WTC11 (cell line): ENCODE results near the gene MCFD2. TPM values are rescaled to one million over a fixed set of nuclear protein-coding genes. Genes with fewer than 3 reads are reported as not detected.

ENCODE experiments used
- ATAC-seq: fragments of 200-7000 bp; cut with Tn5 transposase; 2 replicates; pipeline ENCODE4 v1.10.0; 2021; ENCODE audit warnings: mild to moderate bottlenecking, moderate library complexity
- CTCF ChIA-PET: fragments of 300-600 bp; sonication (Branson Sonifier 250); formaldehyde crosslinking; loops from one replicate; lab custom pipeline; 2021; ENCODE audit warnings: antibody characterized with exemption; lab: Charles Lee
- POLR2A ChIA-PET: fragments of 350-600 bp; sonication (Branson Sonifier 250); formaldehyde crosslinking; loops from one replicate; lab custom pipeline; 2021; ENCODE audit warnings: antibody characterized with exemption; lab: Charles Lee
- DNase-seq: peaks from one replicate; pipeline ENCODE4 v3.0.0; 2021; ENCODE audit warnings: low spot score
- H3K27ac Mint-ChIP-seq: 2 replicates; pipeline ENCODE4 v1.8.0; 2021; ENCODE audit warnings: mixed read lengths
- H3K27me3 Mint-ChIP-seq: 2 replicates; pipeline ENCODE4 v1.8.0; 2021; ENCODE audit warnings: low read depth, mild to moderate bottlenecking, moderate library complexity, mixed read lengths
- H3K36me3 Mint-ChIP-seq: 2 replicates; pipeline ENCODE4 v1.8.0; 2021; ENCODE audit warnings: mixed read lengths
- H3K4me1 Mint-ChIP-seq: 2 replicates; pipeline ENCODE4 v1.8.0; 2022; ENCODE audit warnings: mixed read lengths
- H3K4me3 Mint-ChIP-seq: 2 replicates; pipeline ENCODE4 v1.8.0; 2021; ENCODE audit warnings: mild to moderate bottlenecking, moderate library complexity, mixed read lengths
- H3K9me3 Mint-ChIP-seq: 2 replicates; pipeline ENCODE4 v1.8.0; 2021; ENCODE audit warnings: mixed read lengths
- ETV6 ChIP-seq: sonication (generic); formaldehyde crosslinking; IDR thresholded peaks from 2 replicates; pipeline ENCODE4 v1.8.1; 2022; ENCODE audit warnings: mild to moderate bottlenecking, missing genetic modification reagents
- FOXK1 ChIP-seq: sonication (generic); formaldehyde crosslinking; IDR thresholded peaks from 2 replicates; pipeline ENCODE4 v1.8.0; 2022; ENCODE audit warnings: mild to moderate bottlenecking, moderate library complexity, missing genetic modification reagents
- FOXP4 ChIP-seq: sonication (generic); formaldehyde crosslinking; IDR thresholded peaks from 2 replicates; pipeline ENCODE4 v1.8.0; 2022; ENCODE audit warnings: mild to moderate bottlenecking, missing genetic modification reagents
- GRHL2 ChIP-seq: fragments of 250-450 bp; sonication (Bioruptor Pico); IDR thresholded peaks from 2 replicates; pipeline ENCODE4 v1.8.0; 2022; ENCODE audit warnings: mild to moderate bottlenecking, moderate library complexity; ENCODE audit not compliant: insufficient replicate concordance, severe bottlenecking
- GTF2I ChIP-seq: fragments of 250-450 bp; sonication (Bioruptor Pico); conservative IDR thresholded peaks from 2 replicates; pipeline ENCODE4 v1.4.0; 2021; ENCODE audit warnings: mild to moderate bottlenecking
- JAZF1 ChIP-seq: fragments of 250-450 bp; sonication (Bioruptor Pico); IDR thresholded peaks from 2 replicates; pipeline ENCODE4 v1.9.0; 2021; ENCODE audit warnings: moderate library complexity, mild to moderate bottlenecking, inconsistent platforms
- MAX ChIP-seq: sonication (generic); formaldehyde crosslinking; IDR thresholded peaks from 2 replicates; pipeline ENCODE4 v1.8.0; 2022; ENCODE audit warnings: mild to moderate bottlenecking, missing genetic modification reagents
- MYBL2 ChIP-seq: sonication (generic); formaldehyde crosslinking; IDR thresholded peaks from 2 replicates; pipeline ENCODE4 v1.8.1; 2023; ENCODE audit warnings: mild to moderate bottlenecking, moderate library complexity, missing genetic modification reagents
- NR2C2 ChIP-seq: sonication (generic); formaldehyde crosslinking; IDR thresholded peaks from 2 replicates; pipeline ENCODE4 v1.8.0; 2022; ENCODE audit warnings: mild to moderate bottlenecking, missing genetic modification reagents
- PREB ChIP-seq: sonication (generic); formaldehyde crosslinking; IDR thresholded peaks from 2 replicates; pipeline ENCODE4 v1.8.1; 2022; ENCODE audit warnings: mild to moderate bottlenecking, missing genetic modification reagents, moderate library complexity, borderline replicate concordance
- SP1 ChIP-seq: sonication (generic); formaldehyde crosslinking; conservative IDR thresholded peaks from 2 replicates; pipeline ENCODE4 v1.8.1; 2022; ENCODE audit warnings: missing genetic modification reagents
- TEAD4 ChIP-seq: sonication (generic); formaldehyde crosslinking; IDR thresholded peaks from 2 replicates; pipeline ENCODE4 v1.8.0; 2022; ENCODE audit warnings: mild to moderate bottlenecking, missing genetic modification reagents
- TP53 ChIP-seq: sonication (generic); formaldehyde crosslinking; IDR thresholded peaks from 2 replicates; pipeline ENCODE4 v1.8.1; 2023; ENCODE audit warnings: mild to moderate bottlenecking, missing genetic modification reagents
- ZNF138 ChIP-seq: sonication (generic); formaldehyde crosslinking; conservative IDR thresholded peaks from 2 replicates; pipeline ENCODE4 v1.8.1; 2022; ENCODE audit warnings: mild to moderate bottlenecking, moderate library complexity, missing genetic modification reagents
- ZNF512 ChIP-seq: sonication (generic); formaldehyde crosslinking; IDR thresholded peaks from 2 replicates; pipeline ENCODE4 v1.8.1; 2022; ENCODE audit warnings: missing genetic modification reagents, borderline replicate concordance
- total RNA-seq: library from RNA; stranded (reverse); gene quantifications from 3 replicates; pipeline ENCODE4 v1.2.3, GENCODE V29; 2021
- TF ChIP-seq, protein P1 (sequence below): fragments of 250-450 bp; sonication (Bioruptor Pico); IDR thresholded peaks from 2 replicates; pipeline ENCODE4 v1.9.0; 2021; ENCODE audit warnings: moderate library complexity, mild to moderate bottlenecking, inconsistent platforms, borderline replicate concordance
- TF ChIP-seq, protein P2 (sequence below): sonication (generic); formaldehyde crosslinking; IDR thresholded peaks from 2 replicates; pipeline ENCODE4 v1.8.0; 2023; ENCODE audit warnings: missing genetic modification reagents, mild to moderate bottlenecking, borderline replicate concordance

Gene MCFD2
- total RNA-seq, 1 experiment from 2014 or later: 68.1 TPM

- no peak for TF ChIP-seq ETV6 (CRISPR knock-in tag)
- TF ChIP-seq, all 79 proteins: peak for 0
Observed at GRCh38 chr2:46925474-46926351, 10.1 kb upstream of the MCFD2 start (continued).

- ATAC-seq: no peak
- POLR2A ChIA-PET: no interaction called here
- CTCF ChIA-PET: interaction anchor here (0.7 to 0.9 kb wide), 2 partner anchors 11 to 303 kb away, joined by 3 to 4 read pairs; no protein-coding TSS in a partner anchor
- TF ChIP-seq ZNF512 (no peak), GRHL2 (no peak), NR2C2 (CRISPR knock-in tag) (no peak), MAX (CRISPR knock-in tag) (no peak), SP1 (CRISPR knock-in tag) (no peak), MYBL2 (CRISPR knock-in tag) (no peak), GTF2I (CRISPR knock-in tag) (no peak), TEAD4 (CRISPR knock-in tag) (no peak), ZNF138 (CRISPR knock-in tag) (no peak)
- TF ChIP-seq, protein P1, sequence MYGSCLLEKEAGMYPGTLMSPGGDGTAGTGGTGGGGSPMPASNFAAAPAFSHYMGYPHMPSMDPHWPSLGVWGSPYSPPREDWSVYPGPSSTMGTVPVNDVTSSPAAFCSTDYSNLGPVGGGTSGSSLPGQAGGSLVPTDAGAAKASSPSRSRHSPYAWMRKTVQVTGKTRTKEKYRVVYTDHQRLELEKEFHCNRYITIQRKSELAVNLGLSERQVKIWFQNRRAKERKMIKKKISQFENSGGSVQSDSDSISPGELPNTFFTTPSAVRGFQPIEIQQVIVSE (CRISPR knock-in tag): no peak
- TF ChIP-seq, protein P2, sequence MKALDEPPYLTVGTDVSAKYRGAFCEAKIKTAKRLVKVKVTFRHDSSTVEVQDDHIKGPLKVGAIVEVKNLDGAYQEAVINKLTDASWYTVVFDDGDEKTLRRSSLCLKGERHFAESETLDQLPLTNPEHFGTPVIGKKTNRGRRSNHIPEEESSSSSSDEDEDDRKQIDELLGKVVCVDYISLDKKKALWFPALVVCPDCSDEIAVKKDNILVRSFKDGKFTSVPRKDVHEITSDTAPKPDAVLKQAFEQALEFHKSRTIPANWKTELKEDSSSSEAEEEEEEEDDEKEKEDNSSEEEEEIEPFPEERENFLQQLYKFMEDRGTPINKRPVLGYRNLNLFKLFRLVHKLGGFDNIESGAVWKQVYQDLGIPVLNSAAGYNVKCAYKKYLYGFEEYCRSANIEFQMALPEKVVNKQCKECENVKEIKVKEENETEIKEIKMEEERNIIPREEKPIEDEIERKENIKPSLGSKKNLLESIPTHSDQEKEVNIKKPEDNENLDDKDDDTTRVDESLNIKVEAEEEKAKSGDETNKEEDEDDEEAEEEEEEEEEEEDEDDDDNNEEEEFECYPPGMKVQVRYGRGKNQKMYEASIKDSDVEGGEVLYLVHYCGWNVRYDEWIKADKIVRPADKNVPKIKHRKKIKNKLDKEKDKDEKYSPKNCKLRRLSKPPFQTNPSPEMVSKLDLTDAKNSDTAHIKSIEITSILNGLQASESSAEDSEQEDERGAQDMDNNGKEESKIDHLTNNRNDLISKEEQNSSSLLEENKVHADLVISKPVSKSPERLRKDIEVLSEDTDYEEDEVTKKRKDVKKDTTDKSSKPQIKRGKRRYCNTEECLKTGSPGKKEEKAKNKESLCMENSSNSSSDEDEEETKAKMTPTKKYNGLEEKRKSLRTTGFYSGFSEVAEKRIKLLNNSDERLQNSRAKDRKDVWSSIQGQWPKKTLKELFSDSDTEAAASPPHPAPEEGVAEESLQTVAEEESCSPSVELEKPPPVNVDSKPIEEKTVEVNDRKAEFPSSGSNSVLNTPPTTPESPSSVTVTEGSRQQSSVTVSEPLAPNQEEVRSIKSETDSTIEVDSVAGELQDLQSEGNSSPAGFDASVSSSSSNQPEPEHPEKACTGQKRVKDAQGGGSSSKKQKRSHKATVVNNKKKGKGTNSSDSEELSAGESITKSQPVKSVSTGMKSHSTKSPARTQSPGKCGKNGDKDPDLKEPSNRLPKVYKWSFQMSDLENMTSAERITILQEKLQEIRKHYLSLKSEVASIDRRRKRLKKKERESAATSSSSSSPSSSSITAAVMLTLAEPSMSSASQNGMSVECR: no peak
- TF ChIP-seq, all 79 proteins: peak for 0
- Mint-ChIP-seq H3K9me3 (peaks cover 14% of the 10 kb centered on the region), H3K4me3 (no peak overlapping the region), H3K27ac (no peak overlapping the region), H3K4me1 (peaks cover 8% of the 10 kb centered on the region), H3K36me3 (peaks cover 17% of the 10 kb centered on the region), H3K27me3 (peaks cover 5% of the 10 kb centered on the region; the same call in 1 of the 2 replicates)
- DNase-seq: no peak
Observed at GRCh38 chr2:46924608-46925007, 9.0 kb upstream of the MCFD2 start.

GRCh38 chr2:46924038-46924437 lies 8.4 kb upstream of the MCFD2 start:
- ATAC-seq (no peak), DNase-seq (no peak)
- peaks cover 8% of the 10 kb centered on the region for H3K4me1 Mint-ChIP-seq
- POLR2A ChIA-PET: no interaction called here
- no peak for TF ChIP-seq JAZF1
- TF ChIP-seq FOXP4: no peak
- no peak for TF ChIP-seq TP53
- TF ChIP-seq FOXK1 (CRISPR knock-in tag): no peak
- no peak for TF ChIP-seq PREB (CRISPR knock-in tag)
- TF ChIP-seq, all 79 proteins: peak for 0
- H3K4me3 Mint-ChIP-seq: no peak overlapping the region
- H3K36me3 Mint-ChIP-seq: peaks cover 17% of the 10 kb centered on the region
- CTCF ChIA-PET: interaction anchor here (0.7 to 0.9 kb wide), 3 partner anchors 11 to 304 kb away, joined by 3 to 4 read pairs (median 3); no protein-coding TSS in a partner anchor
- H3K9me3 Mint-ChIP-seq: peaks cover 14% of the 10 kb centered on the region
- H3K27ac Mint-ChIP-seq: no peak overlapping the region
- peaks cover 5% of the 10 kb centered on the region; the same call in 1 of the 2 replicates for H3K27me3 Mint-ChIP-seq
